Measurements from ENCODE around the gene SMARCAD1.

DNA sequence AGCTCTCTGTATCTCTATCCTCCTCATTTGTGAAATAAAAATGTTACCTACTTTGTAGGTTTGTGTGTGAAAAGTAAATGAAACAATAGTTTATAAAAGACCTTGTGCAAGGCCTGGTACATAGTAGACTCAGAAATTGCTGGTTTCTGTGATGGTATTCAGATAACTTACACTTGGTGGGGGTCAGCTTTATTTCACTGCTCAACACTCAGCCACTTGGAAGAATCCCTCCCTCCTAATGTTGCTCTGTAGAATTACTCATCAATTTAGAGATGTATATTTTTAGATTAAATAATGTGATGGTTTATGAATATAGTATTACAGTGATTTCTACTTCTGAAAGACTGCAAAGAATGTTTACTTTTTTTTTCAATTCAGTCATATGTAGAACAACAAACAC, 32.7 kb downstream of the SMARCAD1 start:
- TF ChIP-seq, protein P1, sequence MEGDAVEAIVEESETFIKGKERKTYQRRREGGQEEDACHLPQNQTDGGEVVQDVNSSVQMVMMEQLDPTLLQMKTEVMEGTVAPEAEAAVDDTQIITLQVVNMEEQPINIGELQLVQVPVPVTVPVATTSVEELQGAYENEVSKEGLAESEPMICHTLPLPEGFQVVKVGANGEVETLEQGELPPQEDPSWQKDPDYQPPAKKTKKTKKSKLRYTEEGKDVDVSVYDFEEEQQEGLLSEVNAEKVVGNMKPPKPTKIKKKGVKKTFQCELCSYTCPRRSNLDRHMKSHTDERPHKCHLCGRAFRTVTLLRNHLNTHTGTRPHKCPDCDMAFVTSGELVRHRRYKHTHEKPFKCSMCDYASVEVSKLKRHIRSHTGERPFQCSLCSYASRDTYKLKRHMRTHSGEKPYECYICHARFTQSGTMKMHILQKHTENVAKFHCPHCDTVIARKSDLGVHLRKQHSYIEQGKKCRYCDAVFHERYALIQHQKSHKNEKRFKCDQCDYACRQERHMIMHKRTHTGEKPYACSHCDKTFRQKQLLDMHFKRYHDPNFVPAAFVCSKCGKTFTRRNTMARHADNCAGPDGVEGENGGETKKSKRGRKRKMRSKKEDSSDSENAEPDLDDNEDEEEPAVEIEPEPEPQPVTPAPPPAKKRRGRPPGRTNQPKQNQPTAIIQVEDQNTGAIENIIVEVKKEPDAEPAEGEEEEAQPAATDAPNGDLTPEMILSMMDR (conservative IDR thresholded peaks at IDR 0.05; ENCODE audit: low read depth in 2 of 2), result no peak
- no peak for TF ChIP-seq CREB1 (CRISPR knock-in tag; IDR thresholded peaks at IDR 0.05; ENCODE audit: low read depth)
- no peak for TF ChIP-seq EZH2phosphoT487 (IDR thresholded peaks at IDR 0.05; ENCODE audit: unreplicated experiment)

All from GM23338 (cell line).